Sigmoid colon (tissue), 7 donors: ENCODE data around the gene ANKZF1. TPM values are rescaled to one million over a fixed set of nuclear protein-coding genes. Genes with fewer than 3 reads are reported as not detected.

Source experiments
- DNase-seq: peaks from one replicate; pipeline ENCODE4 v3.0.0-alpha.2; 2019
- H3K27ac ChIP-seq, 4 donors: fragments of 200-600 bp; sonication (generic); one replicate each; pipeline ENCODE4 v1.5.1; 2016 to 2019; ENCODE audit warnings: mild to moderate bottlenecking in 1 of 4
- H3K27me3 ChIP-seq, 3 donors: fragments of 200-600 bp; sonication (generic); one replicate each; pipeline ENCODE4 v1.5.1; 2019; ENCODE audit warnings: mild to moderate bottlenecking in 1 of 3
- H3K36me3 ChIP-seq, 4 donors: fragments of 200-600 bp; sonication (generic); one replicate each; pipeline ENCODE4 v1.5.1; 2016 to 2019
- H3K4me1 ChIP-seq, 4 donors: fragments of 200-600 bp; sonication (generic); one replicate each; pipeline ENCODE4 v1.5.1; 2017 to 2019
- H3K4me3 ChIP-seq, 4 donors: fragments of 200-600 bp; sonication (generic); one replicate each; pipeline ENCODE4 v1.5.1; 2017 to 2019; ENCODE audit warnings: mild to moderate bottlenecking in 2 of 4, moderate library complexity in 1 of 4
- H3K9me3 ChIP-seq, 4 donors: fragments of 200-600 bp in 3 of 4; sonication (generic) in 3 of 4; one replicate each; pipeline versions ENCODE4 v1.5.1 to v1.6.1; 2013 to 2019
- EP300 ChIP-seq, 4 donors: sonication (generic); formaldehyde crosslinking; IDR thresholded peaks; one replicate each; pipeline ENCODE4 v1.6.1; 2017; ENCODE audit warnings: antibody characterized with exemption in 4 of 4
- POLR2A ChIP-seq, 2 donors: fragments of 450-650 bp; IDR thresholded peaks; one replicate each; pipeline ENCODE4 v1.6.1; 2016; ENCODE audit warnings: antibody characterized with exemption in 2 of 2, mild to moderate bottlenecking in 2 of 2, moderate library complexity in 2 of 2
- POLR2AphosphoS5 ChIP-seq, 4 donors: sonication (generic); formaldehyde crosslinking; IDR thresholded peaks; one replicate each; pipeline ENCODE4 v1.6.1; 2017; ENCODE audit warnings: antibody characterized with exemption in 4 of 4
- WGBS, 2 donors: extraction: QIAGEN DNeasy Blood & Tissue Kit; methylation state at CpG; one replicate each; pipeline ENCODE4 v1.1.7; 2013; 5-methylcytosine and 5-hydroxymethylcytosine counted together
- intact Hi-C: fragments of 100-400 bp; cut with DNase I; formaldehyde crosslinking; loops from one replicate; pipeline ENCODE4 v1.15.1; 2023
- polyA plus RNA-seq, 3 donors: library from polyadenylated mRNA; stranded (reverse); fragments of 200-250 nt; gene quantifications; one replicate each; pipeline ENCODE4 v1.2.3, GENCODE V29; 2013
- total RNA-seq, 4 donors: library from RNA; depleted of rRNA; stranded (reverse); fragments of >200 nt; gene quantifications; one replicate each; pipeline ENCODE4 v1.1.0, GENCODE V29; 2016
- TF ChIP-seq, protein P1 (sequence below), 4 experiments: fragments of 450-650 bp in 3 of 4; fragments of 200-600 bp in 1 of 4; IDR thresholded peaks; one replicate each; pipeline ENCODE4 v1.5.1; 2016 to 2019; ENCODE audit warnings: antibody characterized with exemption in 4 of 4, mild to moderate bottlenecking in 3 of 4, moderate library complexity in 2 of 4
- donor health status: healthy with polysubstance abuse.
- donor health status: Bipolar disorder and iron deficiency.
- donor health status: healthy.

Gene ANKZF1
- total and polyA plus RNA-seq, 7 donors, result 9.0 to 52.6 (median 36.9) TPM

DNA sequence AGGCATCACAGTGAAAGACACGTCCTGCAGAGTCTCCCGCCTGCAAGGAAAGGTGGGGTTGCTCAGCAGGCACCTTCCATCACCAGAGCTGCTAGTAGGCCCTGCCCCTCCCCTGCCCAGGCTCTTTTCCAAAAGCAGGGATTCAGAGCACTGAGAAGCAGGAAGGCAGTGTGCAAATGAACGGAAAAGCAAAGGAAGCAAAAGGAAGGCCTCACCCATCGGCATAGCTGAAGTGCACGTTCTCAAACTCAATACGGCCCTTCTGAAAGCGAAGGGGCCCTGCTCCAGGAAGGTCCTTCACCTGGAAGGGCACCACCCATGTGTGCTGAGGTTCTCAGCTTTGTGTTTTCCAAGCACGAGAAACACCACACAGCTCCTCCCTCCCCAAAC lies 16.6 kb upstream of the ANKZF1 start:
- Histone ChIP-seq H3K4me1 (peaks cover 0 to 24% (median 16%) of the 10 kb centered on the region in 4 donors), H3K36me3 (peaks cover 9 to 59% (median 45%) of the 10 kb centered on the region in 4 donors), H3K4me3 (no peak overlapping the region), H3K9me3 (no peaks in the 10 kb centered on the region), H3K27ac (no peak overlapping the region), H3K27me3 (no peaks in the 10 kb centered on the region)
- intact Hi-C loops, result no loop called here
- TF ChIP-seq POLR2AphosphoS5 (IDR thresholded peaks at IDR 0.05) (no peak), POLR2A (IDR thresholded peaks at IDR 0.05) (no peak), EP300 (IDR thresholded peaks at IDR 0.05) (no peak)
- TF ChIP-seq, protein P1, sequence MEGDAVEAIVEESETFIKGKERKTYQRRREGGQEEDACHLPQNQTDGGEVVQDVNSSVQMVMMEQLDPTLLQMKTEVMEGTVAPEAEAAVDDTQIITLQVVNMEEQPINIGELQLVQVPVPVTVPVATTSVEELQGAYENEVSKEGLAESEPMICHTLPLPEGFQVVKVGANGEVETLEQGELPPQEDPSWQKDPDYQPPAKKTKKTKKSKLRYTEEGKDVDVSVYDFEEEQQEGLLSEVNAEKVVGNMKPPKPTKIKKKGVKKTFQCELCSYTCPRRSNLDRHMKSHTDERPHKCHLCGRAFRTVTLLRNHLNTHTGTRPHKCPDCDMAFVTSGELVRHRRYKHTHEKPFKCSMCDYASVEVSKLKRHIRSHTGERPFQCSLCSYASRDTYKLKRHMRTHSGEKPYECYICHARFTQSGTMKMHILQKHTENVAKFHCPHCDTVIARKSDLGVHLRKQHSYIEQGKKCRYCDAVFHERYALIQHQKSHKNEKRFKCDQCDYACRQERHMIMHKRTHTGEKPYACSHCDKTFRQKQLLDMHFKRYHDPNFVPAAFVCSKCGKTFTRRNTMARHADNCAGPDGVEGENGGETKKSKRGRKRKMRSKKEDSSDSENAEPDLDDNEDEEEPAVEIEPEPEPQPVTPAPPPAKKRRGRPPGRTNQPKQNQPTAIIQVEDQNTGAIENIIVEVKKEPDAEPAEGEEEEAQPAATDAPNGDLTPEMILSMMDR (IDR thresholded peaks at IDR 0.05), result no peak
- no peak for DNase-seq
- 93% methylated on average over 8 of the region's 8 CpGs for WGBS, 2 donors

DNA sequence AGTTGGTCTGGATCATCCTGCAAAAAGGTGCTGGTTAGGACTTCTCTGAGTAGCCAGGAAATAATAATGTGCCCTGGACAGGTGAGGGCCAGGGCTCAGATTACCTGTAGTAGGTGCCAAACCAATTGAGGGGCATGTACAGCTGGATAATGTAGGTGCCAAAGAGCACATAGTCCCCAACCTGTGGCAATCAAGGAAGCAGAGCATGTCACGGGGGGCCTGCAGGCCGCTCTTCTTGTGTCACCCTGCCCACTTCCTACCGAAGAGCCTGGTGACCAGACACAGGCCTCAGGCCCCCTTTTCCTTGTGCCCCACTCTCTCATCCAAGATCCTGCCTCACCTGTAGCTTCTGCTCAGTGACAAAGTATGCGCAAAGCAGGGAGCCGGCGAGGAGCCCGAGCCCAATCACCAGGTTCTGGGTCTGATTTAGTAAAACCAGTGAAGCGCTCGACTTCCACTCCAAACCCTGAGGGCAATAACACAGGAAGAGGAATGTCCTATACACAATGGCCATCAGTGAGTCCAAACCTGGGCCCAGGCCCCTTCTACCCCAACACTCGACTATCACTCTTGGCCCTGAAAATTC lies 16.0 kb upstream of the ANKZF1 start:
- Histone ChIP-seq H3K9me3 (no peaks in the 10 kb centered on the region), H3K4me1 (peaks cover 0 to 24% (median 17%) of the 10 kb centered on the region in 4 donors), H3K4me3 (no peak overlapping the region), H3K27ac (no peak overlapping the region), H3K36me3 (peaks cover 9 to 54% (median 44%) of the 10 kb centered on the region in 4 donors), H3K27me3 (no peaks in the 10 kb centered on the region)
- TF ChIP-seq, protein P1 (IDR thresholded peaks at IDR 0.05), result no peak
- TF ChIP-seq POLR2A (IDR thresholded peaks at IDR 0.05), result no peak
- TF ChIP-seq POLR2AphosphoS5 (IDR thresholded peaks at IDR 0.05), result no peak
- no peak for TF ChIP-seq EP300 (IDR thresholded peaks at IDR 0.05)
- intact Hi-C loops, result no loop called here
- DNase-seq, result peak; percentile 50
- 97% methylated on average over 10 of the region's 10 CpGs for WGBS, 2 donors

DNA sequence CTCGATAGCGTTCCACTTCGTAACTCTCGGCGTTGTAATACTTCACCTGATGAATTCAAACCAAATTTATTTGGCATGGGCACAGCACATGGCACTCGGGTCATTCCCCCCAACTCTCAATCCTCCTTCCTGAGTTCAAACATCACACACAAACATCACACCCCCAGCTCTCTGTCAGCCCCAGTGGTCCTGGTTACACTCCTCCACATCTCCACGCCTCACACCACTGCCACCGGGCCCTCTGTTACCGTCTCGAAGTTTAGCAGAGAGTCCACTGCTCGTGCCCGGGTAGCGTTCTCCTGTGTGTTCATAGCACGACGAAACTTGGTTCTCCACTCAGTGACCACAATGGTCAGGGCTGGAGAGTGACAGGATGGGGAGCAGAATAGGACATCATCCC lies 15.5 kb upstream of the ANKZF1 start:
- WGBS, 2 donors, result 97 to 98% methylated on average over 15 of the region's 15 CpGs
- Histone ChIP-seq H3K4me3 (no peak overlapping the region), H3K4me1 (peaks cover 0 to 26% (median 21%) of the 10 kb centered on the region in 4 donors), H3K9me3 (no peaks in the 10 kb centered on the region), H3K27ac (no peak overlapping the region), H3K27me3 (no peaks in the 10 kb centered on the region), H3K36me3 (peaks cover 9 to 48% (median 41%) of the 10 kb centered on the region in 4 donors)
- peak; percentile 46 for DNase-seq
- intact Hi-C loops, result no loop called here
- TF ChIP-seq, protein P1 (IDR thresholded peaks at IDR 0.05), result no peak
- no peak for TF ChIP-seq POLR2AphosphoS5 (IDR thresholded peaks at IDR 0.05)
- no peak for TF ChIP-seq EP300 (IDR thresholded peaks at IDR 0.05)
- TF ChIP-seq POLR2A (IDR thresholded peaks at IDR 0.05), result no peak

DNA sequence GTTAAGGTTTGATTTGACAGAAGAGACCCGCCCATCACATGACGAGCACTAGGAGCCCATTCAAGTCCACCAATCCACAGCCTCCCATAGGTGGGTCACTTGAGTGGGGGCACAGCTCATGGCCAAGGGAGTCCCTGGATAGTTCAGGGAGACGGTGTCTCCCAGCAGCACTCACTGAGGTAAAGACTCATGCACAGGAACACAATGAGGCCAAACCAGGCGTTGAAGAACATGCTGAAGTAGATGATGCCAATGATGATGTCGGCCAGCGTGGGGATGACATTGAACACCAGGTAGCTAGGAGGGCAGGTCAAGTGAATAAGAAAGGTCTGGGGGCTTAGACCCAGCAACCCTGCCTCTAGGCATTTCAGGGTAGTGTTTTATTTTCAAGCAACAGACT lies 14.8 kb upstream of the ANKZF1 start:
- Histone ChIP-seq H3K36me3 (peaks cover 9 to 43% (median 39%) of the 10 kb centered on the region in 4 donors), H3K27ac (no peak overlapping the region), H3K4me3 (no peak overlapping the region), H3K9me3 (no peaks in the 10 kb centered on the region), H3K27me3 (no peaks in the 10 kb centered on the region), H3K4me1 (peaks cover 0 to 32% (median 28%) of the 10 kb centered on the region in 4 donors)
- TF ChIP-seq, protein P1 (IDR thresholded peaks at IDR 0.05), result no peak
- TF ChIP-seq POLR2AphosphoS5 (IDR thresholded peaks at IDR 0.05), result no peak
- TF ChIP-seq EP300 (IDR thresholded peaks at IDR 0.05), result no peak
- no peak for TF ChIP-seq POLR2A (IDR thresholded peaks at IDR 0.05)
- intact Hi-C loops, result loop anchor here (5.0 kb wide), 2 partner anchors 38 to 63 kb away; partner anchors contain the start of genes DNAJB2, TUBA4A and TUBA4B
- peak; percentile 44 for DNase-seq
- WGBS, 2 donors, result 94 to 95% methylated on average over 6 of the region's 6 CpGs
